Progenitor cell of endocrine pancreas (in vitro differentiated cells): ENCODE measurements around the gene FPR2. TPM values are rescaled to one million over a fixed set of nuclear protein-coding genes. Genes with fewer than 3 reads are reported as not detected.
"Not testable (repeated sequence)": the region's sequence is repeated elsewhere in the genome, so short reads cannot be mapped to it uniquely, and the experiment has no call there.

Experiments
- DNase-seq: peaks from one replicate; pipeline ENCODE4 v3.0.0; 2021; ENCODE audit warnings: low spot score; ENCODE audit not compliant: unreplicated experiment
- H3K27ac Mint-ChIP-seq: 2 replicates; pipeline ENCODE4 v1.8.0; 2021; ENCODE audit warnings: mild to moderate bottlenecking, moderate library complexity, mixed read lengths
- H3K27me3 Mint-ChIP-seq: 2 replicates; pipeline ENCODE4 v1.8.0; 2021; ENCODE audit warnings: mixed read lengths
- H3K36me3 Mint-ChIP-seq: 2 replicates; pipeline ENCODE4 v1.8.0; 2022; ENCODE audit warnings: mixed read lengths; ENCODE audit not compliant: insufficient read depth
- H3K4me1 Mint-ChIP-seq: 2 replicates; pipeline ENCODE4 v1.8.0; 2021; ENCODE audit warnings: low read depth, mixed read lengths
- H3K4me3 Mint-ChIP-seq: 2 replicates; pipeline ENCODE4 v1.8.0; 2021; ENCODE audit warnings: low read depth, mild to moderate bottlenecking, moderate library complexity, mixed read lengths
- H3K9me3 Mint-ChIP-seq: 2 replicates; pipeline ENCODE4 v1.8.0; 2021; ENCODE audit warnings: low read depth, mixed read lengths
- total RNA-seq: library from RNA; stranded (reverse); gene quantifications from 2 replicates; pipeline ENCODE4 v1.2.1, GENCODE V29; 2021
- TF ChIP-seq, protein P1 (sequence below): fragments of 200-600 bp; sonication (generic); IDR thresholded peaks from one replicate; pipeline ENCODE4 v1.5.0; 2021; ENCODE audit warnings: antibody characterized with exemption, mild to moderate bottlenecking; ENCODE audit not compliant: unreplicated experiment

Gene FPR2
- total RNA-seq, 1 donor from 2014 or later = not detected

DNA sequence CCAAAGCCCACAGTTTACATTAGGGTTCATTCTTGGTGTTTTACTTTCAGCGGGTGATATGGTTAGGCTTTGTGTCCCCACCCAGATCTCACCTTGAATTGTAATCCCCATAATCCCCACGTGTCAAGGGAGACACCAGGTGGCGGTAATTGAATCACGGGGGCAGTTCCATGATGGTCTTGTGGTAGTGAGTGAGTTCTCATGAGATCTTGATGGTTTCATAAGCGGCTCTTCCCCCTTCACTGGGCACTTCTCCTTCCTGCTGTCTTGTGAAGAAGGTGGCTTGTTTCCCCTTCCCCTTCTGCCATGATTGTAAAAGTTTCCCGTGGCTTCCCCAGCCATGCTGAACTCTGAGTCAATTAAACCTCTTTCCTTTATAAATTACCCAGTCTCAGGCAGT is 12.0 kb downstream of the FPR2 start:
- Mint-ChIP-seq H3K9me3 (no peaks in the 10 kb centered on the region), H3K27me3 (peaks cover 23% of the 10 kb centered on the region), H3K36me3 (no peaks in the 10 kb centered on the region), H3K4me1 (peaks cover 2% of the 10 kb centered on the region), H3K4me3 (no peak overlapping the region), H3K27ac (no peak overlapping the region)
- TF ChIP-seq, protein P1, sequence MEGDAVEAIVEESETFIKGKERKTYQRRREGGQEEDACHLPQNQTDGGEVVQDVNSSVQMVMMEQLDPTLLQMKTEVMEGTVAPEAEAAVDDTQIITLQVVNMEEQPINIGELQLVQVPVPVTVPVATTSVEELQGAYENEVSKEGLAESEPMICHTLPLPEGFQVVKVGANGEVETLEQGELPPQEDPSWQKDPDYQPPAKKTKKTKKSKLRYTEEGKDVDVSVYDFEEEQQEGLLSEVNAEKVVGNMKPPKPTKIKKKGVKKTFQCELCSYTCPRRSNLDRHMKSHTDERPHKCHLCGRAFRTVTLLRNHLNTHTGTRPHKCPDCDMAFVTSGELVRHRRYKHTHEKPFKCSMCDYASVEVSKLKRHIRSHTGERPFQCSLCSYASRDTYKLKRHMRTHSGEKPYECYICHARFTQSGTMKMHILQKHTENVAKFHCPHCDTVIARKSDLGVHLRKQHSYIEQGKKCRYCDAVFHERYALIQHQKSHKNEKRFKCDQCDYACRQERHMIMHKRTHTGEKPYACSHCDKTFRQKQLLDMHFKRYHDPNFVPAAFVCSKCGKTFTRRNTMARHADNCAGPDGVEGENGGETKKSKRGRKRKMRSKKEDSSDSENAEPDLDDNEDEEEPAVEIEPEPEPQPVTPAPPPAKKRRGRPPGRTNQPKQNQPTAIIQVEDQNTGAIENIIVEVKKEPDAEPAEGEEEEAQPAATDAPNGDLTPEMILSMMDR = no peak
- no peak for DNase-seq

GRCh38 chr19:51776561-51776960 is 15.6 kb downstream of the FPR2 start:
- not testable (repeated sequence) for H3K27ac Mint-ChIP-seq, H3K4me3 Mint-ChIP-seq, H3K4me1 Mint-ChIP-seq, H3K9me3 Mint-ChIP-seq, H3K36me3 Mint-ChIP-seq, DNase-seq
- peaks cover 47% of the 10 kb centered on the region for H3K27me3 Mint-ChIP-seq

DNA sequence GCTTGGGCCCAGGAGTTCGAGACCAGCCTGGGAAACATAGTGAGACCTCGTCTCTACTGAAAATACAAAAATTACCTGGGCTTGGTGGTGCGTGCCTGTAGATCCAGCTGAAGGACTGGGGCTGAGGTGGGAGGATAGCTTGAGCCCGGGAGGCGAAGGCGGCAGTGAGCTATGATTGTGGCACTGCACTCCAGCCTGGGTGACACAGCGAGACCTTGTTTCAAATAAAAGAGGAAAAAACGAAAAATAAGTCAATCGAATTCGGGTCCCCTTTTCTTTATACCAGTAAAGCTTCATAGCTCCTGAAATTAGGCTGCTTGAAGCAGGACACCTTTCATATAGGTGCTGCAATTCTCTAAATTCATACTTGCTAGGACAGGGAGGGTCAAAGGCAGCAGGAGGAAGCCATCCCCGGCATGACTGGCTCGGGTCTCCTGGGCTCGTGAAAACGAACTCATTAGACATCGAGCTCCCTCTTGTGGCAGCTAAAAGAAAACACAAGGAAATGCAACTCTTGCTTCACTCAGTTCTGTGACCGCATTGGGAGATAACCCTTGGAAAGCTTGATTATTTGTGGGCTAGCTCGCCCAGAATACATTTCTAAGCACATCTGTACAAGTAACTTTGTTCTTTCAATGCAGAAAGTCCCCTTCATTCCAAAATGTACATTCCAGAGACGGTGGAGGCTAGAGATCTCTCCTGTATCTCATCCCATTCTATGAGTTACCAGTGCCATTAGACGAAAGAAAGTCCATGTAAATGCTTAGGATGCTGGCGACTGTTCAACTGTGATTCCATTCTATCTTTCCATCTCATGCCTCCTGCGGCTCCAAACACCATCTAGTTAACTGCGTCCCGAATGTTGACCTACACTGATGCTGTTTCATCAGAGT is 16.8 kb downstream of the FPR2 start:
- Mint-ChIP-seq H3K36me3 (no peaks in the 10 kb centered on the region), H3K4me1 (peaks cover 2% of the 10 kb centered on the region), H3K9me3 (no peaks in the 10 kb centered on the region), H3K27ac (peak overlapping the region; percentile 1), H3K4me3 (no peak overlapping the region), H3K27me3 (peaks cover 48% of the 10 kb centered on the region)
- TF ChIP-seq, protein P1 = peak; percentile 77
- DNase-seq = peak; percentile 37

DNA sequence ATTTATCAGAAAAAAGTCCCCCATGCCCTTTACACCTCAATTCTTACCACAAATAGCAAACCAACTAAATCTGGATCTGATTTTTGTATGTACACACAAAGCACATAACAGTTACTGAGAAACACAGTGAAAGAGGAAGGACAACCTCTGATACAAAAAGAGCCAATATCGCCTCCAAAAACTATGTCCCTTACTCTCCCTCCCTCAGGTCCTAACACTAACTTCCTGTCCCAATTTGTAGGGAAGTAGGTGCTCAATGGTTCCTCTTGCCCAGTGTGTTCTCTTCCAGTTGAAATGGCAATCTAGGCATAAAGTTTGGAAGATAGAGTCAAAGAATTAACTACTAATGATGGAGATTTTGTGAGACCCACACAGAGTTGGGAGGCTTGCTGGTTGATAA is 18.2 kb downstream of the FPR2 start:
- Mint-ChIP-seq H3K4me1 (peaks cover 2% of the 10 kb centered on the region), H3K4me3 (no peak overlapping the region), H3K27ac (no peak overlapping the region), H3K27me3 (peaks cover 46% of the 10 kb centered on the region), H3K36me3 (no peaks in the 10 kb centered on the region), H3K9me3 (no peaks in the 10 kb centered on the region)
- TF ChIP-seq, protein P1 = no peak
- DNase-seq = no peak

DNA sequence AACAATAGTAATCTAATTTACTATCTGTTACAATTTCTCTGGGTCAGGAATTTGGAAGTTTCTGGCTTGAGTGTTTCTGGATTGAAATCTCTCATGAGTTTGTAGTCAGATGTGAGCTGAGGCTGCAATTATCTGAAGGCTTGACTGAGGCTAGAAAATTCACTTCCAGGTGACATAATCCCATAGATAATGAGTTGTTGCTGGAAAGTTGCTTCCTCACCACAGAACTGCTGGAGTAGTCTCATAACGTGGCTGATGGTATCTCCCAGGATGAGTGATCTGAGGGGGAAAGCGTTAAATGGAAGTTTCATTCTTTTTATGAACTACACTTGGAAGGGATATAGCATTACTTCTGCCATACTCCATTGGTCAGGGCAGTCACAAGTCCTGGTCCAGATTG is 18.7 kb downstream of the FPR2 start:
- Mint-ChIP-seq H3K4me3 (no peak overlapping the region), H3K27me3 (peaks cover 44% of the 10 kb centered on the region), H3K4me1 (peaks cover 2% of the 10 kb centered on the region), H3K36me3 (no peaks in the 10 kb centered on the region), H3K9me3 (no peaks in the 10 kb centered on the region), H3K27ac (no peak overlapping the region)
- TF ChIP-seq, protein P1 = no peak
- no peak for DNase-seq

DNA sequence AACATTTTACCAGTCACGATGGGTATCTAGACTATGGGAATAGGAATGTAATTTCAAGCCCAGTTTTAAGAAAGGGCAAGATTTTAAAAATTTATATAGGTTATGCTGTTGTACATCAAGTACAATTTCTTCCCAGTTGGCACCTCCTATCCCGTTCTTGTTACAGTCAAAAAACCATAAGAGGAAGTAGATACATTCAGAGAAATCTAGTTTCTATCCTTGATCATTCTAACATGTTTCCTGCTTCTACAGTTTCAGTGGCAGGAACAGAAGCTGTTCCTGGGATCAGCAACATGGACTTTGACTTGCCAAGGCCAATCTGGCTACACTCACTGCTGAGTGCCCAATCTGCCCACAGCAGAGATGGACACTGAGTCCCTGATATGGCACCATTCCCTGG is 19.3 kb downstream of the FPR2 start:
- Mint-ChIP-seq H3K27me3 (peaks cover 38% of the 10 kb centered on the region), H3K9me3 (no peaks in the 10 kb centered on the region), H3K36me3 (no peaks in the 10 kb centered on the region), H3K4me3 (no peak overlapping the region), H3K27ac (no peak overlapping the region), H3K4me1 (peaks cover 2% of the 10 kb centered on the region)
- DNase-seq = no peak
- TF ChIP-seq, protein P1 = no peak
